HG03521 (cell line): ENCODE results near the gene RGS12.

Source experiments
- ATAC-seq: cut with Tn5 transposase; IDR thresholded peaks from one replicate; pipeline ENCODE4 v1.9.1; 2021; ENCODE audit warnings: mild to moderate bottlenecking, moderate library complexity; ENCODE audit not compliant: unreplicated experiment

Gene RGS12

DNA sequence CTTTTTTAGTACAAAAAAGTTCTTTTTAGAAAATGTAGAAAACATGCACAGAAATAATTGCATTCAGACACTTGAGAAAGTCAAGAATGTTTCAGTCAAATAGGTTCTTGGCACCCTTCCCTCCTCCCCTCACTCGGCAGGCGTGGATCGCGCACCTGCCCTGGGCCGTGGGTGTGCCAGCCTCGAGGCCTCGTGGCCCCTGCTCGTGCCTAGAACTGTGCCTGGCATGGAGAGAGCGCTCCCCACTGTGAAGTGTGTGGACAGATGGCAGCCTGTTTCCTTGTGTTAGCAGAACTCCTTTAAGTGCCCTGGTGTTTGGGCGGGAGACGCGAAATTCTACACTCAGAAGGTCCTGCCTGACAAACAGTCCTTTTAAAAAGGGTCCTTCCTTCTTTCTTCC, 14.7 kb downstream of the RGS12 start:
- no peak for ATAC-seq

DNA sequence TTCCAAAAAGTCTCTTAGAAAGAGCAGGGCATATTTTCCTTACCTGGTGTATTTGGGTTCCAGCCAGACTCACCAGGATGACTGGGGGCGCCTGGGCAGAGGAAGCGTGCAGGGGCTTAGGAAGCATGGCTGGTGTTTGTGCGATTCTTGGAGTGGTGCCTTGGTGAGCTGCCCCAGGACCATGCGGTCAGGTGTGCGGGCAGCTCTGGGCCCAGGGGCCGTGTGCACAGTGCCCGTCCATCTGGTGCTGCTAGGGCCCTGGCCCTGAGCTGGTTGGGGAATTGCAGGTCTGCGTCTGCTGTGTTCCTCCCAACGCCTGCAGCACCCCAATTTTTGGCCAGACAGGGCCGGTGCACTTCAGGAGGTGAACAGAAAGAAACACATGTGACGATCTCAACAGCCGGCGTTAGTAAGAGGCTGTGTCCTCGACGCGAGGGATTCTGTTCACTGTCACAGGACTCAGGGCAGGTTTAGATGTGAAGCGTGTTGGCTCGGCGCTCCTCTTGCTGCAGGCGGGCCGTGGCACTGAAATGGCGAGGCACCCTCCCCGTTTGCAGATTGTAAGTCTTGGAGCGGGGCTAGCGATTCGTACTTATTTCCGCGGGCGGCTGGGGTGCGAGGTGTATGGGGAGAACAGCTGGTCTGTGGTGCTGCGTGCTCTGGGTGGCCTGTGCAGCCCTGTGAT, 15.2 kb downstream of the RGS12 start:
- ATAC-seq, result no peak

GRCh38 chr4:3308691-3309090, 15.9 kb downstream of the RGS12 start:
- ATAC-seq, result no peak

GRCh38 chr4:3310301-3311094, 17.7 kb downstream of the RGS12 start:
- no peak for ATAC-seq

DNA sequence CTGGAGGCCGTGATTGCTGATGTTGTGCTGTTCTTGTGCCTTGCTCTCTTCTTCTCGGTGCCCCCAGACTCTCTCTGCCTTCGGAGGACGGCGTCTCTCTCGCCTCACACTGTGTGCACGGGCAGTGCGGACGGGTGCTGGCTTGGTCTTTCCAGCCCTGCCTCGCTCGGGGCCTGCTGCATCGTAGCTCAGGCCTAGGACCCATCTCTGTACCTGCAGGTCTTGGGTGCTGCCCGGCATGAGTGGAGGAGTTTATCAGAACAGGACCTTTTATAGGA, 18.2 kb downstream of the RGS12 start:
- ATAC-seq, result no peak

DNA sequence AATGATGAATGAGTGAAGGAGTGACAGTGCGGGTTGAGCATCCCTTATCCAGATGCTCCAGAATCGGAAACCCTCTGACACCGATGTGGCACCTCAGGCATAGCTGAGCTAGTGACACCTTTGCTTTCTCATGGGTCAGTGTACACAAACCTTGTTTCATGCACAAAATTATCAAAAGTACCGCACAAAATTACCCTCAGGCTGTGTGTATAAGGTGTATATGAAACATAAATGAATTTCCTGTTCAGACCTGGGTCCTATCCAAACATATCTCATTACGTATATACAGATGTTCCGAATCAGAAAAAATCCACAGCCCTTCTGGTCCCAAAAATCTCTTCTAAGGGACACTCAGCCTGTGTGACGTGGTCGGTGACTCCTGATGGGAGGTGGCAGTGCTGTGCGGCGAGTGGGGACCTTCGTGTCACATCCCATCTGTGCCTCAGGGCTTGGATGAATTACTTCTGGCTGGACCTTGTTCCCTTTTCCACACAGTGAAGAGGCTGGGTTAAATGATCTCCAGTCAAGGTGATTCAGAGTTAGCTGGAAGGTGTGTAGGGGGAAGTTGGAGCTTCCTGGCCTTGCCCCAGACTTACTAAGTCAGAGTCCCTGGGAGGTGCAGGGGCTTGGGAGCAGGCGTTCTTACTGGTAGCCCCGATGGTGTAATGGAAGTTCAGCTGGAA, 18.8 kb downstream of the RGS12 start:
- ATAC-seq, result no peak

DNA sequence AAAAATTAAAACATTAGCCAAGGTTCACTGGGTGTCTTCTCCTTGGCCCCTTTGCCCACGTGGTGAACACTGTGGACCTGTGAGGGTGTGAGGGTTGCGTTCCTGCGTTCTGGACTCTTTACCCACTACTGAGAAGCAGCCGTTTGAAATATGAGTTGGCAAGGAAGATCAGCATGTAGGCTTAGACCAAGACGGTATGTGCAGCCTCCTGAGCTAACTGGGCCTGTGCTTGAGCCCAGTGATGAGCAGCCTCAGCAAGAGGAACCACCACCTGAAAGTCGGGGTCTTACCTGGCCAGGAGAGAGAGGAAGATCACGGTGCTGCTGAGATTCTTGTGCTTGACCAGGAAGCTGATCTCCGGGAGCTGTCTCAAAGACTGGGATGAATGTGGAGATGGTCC, 19.5 kb downstream of the RGS12 start:
- ATAC-seq, result no peak

DNA sequence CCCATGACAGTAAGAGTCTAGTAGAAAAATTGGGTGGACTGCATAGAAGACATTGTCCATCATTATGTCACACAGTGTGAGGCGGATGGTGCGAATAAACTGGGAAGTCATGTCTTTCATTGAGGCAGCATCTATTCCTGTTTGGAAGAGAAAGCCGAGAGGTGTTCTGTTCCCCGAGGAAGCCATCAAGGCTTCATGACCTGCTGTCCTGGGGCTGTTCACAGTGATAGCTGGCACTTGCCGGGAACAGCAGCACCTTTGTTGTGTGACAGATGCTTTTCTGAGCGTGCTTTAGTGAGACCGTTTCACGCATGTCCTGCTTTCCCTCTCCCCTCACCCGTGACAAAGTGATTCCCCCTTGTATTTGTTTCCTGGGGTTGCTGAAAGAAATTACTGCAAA, 20.3 kb downstream of the RGS12 start:
- no peak for ATAC-seq

- no peak for ATAC-seq
These were observed 20.9 kb downstream of the RGS12 start for GRCh38 chr4:3313556-3314228.

DNA sequence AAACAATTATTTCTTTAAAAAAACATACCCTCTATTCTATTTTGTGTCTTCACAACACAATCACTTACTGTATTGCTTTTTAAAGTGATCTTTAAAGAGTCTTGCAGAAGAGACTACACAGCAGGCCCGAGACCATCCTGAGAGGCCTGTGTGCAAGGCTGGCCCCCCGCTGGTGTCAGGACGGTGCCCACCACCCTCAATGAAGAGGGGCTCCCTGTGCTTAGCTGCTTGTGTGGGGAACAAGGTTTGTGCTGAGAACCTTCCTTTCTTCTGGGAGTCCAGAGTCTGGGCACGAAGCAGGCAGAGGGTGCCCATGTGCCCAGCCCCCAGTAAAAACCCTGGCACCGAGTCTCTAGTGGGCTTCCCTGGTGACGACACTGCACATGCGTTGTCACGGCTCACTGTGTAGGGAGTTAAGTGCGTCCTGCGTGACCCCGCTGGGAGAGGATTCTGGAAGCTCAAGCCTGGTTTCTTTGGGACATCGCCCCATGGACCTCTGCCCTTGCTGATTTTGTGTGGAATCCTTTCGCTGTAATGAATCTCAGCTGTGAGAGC, 22.0 kb downstream of the RGS12 start:
- no peak for ATAC-seq

GRCh38 chr4:3315566-3315965, 22.7 kb downstream of the RGS12 start:
- ATAC-seq, result no peak

DNA sequence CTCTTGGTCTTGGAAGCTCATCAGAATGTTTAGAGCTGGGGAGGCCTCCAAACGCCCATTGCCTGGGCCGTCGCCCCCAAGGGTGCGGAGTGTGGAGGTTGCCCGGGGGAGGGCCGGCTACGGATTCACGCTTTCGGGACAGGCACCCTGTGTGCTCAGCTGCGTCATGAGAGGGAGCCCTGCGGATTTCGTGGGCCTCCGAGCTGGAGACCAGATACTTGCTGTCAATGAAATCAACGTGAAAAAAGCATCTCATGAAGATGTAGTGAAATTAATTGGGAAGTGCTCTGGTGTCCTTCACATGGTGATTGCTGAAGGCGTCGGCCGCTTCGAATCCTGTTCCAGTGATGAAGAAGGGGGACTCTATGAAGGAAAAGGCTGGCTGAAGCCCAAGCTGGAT, 23.3 kb downstream of the RGS12 start:
- no peak for ATAC-seq

DNA sequence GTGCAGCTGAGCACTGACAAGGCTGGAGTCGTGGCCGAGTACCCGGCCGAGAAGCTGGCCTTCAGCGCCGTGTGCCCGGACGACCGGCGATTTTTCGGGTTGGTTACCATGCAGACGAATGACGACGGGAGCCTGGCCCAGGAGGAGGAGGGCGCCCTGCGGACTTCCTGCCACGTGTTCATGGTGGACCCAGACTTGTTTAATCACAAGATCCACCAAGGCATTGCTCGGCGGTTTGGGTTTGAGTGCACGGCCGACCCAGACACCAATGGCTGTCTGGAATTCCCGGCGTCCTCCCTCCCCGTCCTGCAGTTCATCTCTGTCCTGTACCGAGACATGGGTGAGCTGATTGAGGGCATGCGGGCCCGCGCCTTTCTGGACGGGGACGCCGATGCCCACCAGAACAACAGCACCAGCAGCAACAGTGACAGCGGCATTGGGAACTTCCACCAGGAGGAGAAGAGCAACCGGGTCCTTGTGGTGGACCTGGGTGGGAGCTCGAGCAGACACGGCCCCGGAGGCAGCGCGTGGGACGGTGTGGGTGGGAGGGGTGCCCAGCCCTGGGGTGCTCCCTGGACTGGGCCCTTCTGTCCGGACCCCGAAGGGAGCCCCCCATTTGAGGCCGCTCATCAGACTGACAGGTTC, 24.3 kb downstream of the RGS12 start:
- no peak for ATAC-seq

DNA sequence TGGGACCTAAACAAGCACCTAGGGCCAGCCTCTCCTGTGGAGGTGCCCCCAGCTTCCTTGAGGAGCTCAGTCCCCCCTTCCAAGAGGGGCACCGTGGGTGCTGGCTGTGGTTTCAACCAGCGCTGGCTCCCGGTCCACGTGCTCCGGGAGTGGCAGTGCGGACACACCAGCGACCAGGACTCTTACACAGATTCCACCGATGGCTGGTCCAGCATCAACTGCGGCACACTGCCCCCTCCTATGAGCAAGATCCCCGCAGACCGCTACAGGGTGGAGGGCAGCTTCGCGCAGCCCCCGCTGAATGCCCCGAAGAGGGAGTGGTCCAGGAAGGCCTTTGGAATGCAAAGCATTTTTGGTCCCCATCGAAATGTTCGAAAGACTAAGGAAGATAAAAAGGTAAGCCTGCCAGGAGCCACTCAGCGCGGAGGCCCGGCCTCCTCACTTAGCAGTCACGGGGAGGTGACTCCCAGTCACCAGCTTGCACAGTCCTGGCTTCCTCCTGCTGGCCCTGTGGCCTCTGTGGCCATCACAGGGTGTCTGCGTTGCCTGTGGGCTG, 24.9 kb downstream of the RGS12 start:
- ATAC-seq, result no peak

DNA sequence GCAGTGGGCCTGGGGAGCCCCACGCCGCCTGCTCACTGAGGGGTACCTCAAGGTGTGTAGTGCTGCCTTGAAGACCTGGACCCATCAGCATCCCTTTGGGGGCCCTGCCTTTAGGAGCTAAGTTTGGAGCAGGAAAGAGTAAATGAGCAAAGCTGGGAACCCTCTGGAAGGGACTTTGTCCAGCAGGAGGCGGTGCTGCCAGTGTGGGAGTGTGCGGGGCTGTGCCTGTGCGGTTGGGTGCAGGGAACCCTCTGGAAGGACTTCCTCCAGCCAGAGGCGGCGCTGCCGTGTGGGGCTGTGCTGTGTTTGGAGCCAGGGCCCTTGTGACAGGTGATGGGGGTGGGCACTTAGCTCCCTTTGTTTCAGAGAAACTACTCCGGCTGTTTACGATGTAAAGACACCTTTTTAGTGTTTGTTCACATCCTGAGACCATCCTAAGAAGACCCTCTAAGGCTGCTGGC, 25.8 kb downstream of the RGS12 start:
- no peak for ATAC-seq

DNA sequence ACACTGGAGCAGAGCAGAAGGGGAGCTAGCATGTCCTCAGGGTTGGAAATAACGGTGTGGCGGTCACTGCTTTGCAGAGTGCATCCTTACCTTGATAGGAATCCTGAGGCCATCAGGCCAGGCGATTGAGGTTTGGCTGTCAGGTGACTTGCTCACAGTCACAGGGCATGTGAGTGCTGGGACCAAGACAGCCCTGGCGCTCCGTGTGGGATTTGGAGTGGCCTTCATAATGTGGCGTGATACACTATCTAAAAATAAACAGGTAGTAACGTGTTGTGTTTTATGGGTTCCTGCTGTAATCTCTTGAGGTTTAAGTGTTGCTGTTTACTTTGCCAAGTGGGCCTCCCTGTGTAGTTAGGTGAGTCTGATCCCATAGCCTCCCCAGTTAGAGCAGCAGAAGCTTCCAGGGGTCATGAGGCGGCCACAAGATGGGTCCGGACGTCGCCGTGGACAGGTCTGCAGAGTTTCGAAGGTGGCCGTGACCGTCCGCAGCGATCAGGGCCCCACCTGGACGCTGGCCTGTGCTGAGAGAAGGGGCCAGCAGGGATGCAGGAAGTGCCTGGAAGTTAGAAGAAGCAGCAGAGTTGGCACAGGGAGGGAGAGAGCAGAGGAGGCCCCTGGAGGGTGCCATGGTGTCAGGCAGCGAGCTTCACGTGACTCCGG, 27.7 kb downstream of the RGS12 start:
- ATAC-seq, result no peak

DNA sequence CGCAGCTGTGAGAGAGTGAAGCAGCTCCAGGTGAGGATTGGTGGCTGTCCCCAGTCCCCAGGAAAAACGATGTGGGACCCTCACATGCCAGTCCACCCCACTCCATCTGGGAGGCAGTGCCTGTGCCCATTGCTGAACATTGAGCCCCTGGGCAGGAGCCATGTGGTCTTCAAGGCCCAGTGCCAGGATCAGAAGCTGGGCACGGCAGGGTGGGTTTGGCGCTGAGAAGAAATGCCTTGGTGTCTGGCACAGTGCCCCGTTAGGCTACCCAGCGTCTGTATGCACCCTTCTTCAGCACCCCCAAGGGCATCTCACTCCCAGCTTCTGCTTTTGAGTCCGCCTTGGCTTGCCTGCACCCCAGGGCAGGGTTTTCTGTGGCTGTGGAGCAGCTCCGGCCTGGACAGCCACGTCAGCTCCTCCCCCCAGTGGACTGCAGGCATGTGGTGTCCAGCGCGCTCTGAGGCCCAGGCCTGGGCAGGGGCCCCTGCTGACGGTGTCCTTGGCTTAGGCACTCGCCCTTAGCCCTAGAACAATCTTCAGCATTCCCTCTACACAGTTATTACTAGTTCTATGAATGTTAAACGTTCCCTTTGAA, 28.6 kb downstream of the RGS12 start:
- ATAC-seq, result no peak

DNA sequence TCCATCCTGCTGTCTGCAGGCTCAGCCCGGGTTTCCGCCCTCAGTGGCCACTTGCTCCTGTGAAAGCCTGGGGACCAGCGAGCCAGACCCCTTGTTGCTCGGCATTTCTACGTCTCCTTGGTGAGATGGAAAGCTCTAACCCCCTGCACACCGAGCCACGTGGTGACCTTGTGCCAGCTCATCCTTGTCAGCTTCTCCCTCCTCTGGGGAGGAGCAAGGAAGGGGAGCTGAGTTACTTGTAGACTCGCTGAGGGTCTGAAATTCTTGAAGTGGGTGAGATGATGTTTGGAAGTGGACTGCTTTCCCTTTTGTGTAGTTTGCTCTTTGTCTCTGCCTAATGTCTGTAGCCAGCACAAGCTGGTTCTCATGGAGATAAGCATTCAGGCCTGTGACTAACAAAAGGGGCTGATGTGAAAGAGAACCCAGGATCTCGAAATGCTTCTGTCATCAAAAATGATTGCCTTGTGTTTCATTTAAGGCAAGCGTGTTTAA, 29.3 kb downstream of the RGS12 start:
- no peak for ATAC-seq

GRCh38 chr4:3323071-3323481, 30.3 kb downstream of the RGS12 start:
- no peak for ATAC-seq
